Measurements from ENCODE around the gene VPS39. TPM values are rescaled to one million over a fixed set of nuclear protein-coding genes. Genes with fewer than 3 reads are reported as not detected.
A peak's percentile ranks its signal among the peaks of the same experiment; 100 is the strongest.

Gene VPS39
- total RNA-seq, 6 experiments from 2014 or later, result 16.6 to 32.7 (median 23.2) TPM

DNA sequence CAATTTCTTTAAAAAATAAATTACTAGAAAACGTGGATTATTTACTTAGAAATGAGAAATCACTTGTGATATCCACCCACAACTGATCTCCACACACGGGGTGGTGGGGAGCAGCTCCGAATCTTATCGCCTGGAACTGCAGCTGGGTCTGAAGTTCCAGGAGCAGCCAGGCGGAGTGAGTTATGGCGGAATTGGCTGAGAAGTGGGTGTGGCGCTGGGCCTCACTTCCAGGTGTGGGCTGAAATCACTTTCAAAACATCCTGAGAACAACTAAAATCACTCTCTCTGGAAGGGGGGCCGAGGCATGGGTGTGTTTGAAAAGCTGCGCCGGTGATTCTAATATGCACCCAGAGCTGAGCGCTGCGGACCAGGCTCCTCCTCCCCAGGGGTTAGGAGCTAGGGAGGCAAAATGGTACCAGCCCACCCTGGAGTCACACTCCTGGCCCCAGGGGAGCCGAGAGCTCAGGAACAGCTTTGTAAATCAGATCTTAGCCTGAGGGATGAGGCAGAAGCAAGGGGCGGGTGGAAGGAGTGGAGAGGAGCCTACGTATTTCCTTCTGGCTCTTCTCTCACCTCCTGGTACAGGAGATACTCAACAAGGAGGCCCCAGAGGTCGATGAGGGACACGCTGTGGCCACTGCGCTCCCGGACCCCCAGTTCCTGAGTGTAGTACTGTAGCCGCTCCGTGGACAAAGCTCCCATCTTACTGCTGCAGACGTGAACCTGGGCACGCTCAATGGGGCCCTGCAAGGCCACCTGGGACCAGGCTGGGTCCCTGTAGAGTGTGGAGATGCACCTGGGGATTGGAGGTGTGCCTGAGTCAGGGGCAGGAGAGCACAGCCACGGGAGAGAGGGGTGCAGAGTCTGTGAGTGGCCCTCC, 61.3 kb downstream of the VPS39 start:
- Histone ChIP-seq H3K4me3 (no peak overlapping the region), H3K36me3 (no peaks in the 10 kb centered on the region), H3K27me3 (no peaks in the 10 kb centered on the region), H3K27ac (no peak overlapping the region), H3K9me3 (no peaks in the 10 kb centered on the region), H3K4me1 (no peaks in the 10 kb centered on the region)
- TF ChIP-seq POLR2A (IDR thresholded peaks at IDR 0.05), result no peak
- TF ChIP-seq, protein P1, sequence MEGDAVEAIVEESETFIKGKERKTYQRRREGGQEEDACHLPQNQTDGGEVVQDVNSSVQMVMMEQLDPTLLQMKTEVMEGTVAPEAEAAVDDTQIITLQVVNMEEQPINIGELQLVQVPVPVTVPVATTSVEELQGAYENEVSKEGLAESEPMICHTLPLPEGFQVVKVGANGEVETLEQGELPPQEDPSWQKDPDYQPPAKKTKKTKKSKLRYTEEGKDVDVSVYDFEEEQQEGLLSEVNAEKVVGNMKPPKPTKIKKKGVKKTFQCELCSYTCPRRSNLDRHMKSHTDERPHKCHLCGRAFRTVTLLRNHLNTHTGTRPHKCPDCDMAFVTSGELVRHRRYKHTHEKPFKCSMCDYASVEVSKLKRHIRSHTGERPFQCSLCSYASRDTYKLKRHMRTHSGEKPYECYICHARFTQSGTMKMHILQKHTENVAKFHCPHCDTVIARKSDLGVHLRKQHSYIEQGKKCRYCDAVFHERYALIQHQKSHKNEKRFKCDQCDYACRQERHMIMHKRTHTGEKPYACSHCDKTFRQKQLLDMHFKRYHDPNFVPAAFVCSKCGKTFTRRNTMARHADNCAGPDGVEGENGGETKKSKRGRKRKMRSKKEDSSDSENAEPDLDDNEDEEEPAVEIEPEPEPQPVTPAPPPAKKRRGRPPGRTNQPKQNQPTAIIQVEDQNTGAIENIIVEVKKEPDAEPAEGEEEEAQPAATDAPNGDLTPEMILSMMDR (IDR thresholded peaks at IDR 0.05), result no peak
- WGBS (ENCODE audit: insufficient coverage, low coverage, low lambda C conversion rate, missing lambda C conversion rate), result 77% methylated on average over 9 of the region's 24 CpGs
- intact Hi-C loops (cut with DNase I), result no loop called here
- DNase-seq (peak in 1 of 3 donors; percentile 21), ATAC-seq (no peak)

DNA sequence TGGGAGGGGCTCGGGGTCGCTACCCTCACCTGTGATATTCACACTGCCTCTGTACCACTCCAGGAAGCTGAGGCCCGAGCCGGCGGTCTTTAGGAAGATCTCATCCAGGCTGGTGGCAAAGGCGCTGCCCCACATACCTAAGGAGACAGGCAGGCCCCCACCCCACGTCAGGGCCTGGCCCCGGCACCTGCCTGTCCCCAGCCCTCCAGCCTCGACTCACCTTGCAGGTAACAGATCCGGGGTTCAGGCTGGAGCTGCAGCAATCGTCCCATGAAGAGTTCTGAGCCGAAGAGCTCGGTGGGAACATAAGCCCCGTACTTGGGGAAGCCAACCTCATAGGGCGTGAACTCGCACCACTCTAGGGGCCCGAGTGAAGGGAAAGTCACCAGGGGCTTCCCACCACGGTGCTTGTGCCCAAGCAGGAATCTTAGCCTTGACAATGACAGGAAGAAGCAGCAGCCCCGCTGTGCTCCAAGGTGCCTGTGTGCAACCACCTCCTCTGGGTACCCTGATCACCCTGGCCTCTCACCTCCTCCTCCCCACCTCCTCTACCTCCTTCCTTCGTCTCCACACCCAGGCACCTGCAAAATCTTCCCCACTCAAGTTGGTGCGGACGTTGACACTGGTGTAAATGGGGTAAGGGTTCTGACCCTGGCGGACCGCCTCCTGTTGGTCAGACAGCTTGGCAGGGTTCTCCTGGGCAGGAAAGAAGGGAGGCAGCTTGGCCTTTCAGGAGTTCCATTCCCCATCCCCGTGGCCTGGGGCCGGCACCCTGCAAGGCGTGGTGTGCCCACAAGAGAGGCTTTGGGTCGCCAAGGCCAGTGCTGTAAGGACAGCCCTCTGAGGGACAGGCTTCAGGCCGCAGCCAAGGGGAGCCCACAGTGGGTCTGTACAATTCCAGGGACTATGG, 62.3 kb downstream of the VPS39 start:
- no peaks in the 10 kb centered on the region for H3K27me3 ChIP-seq
- no peaks in the 10 kb centered on the region for H3K36me3 ChIP-seq
- ATAC-seq, result no peak
- TF ChIP-seq POLR2A (IDR thresholded peaks at IDR 0.05), result no peak
- TF ChIP-seq, protein P1 (IDR thresholded peaks at IDR 0.05), result no peak
- no peaks in the 10 kb centered on the region for H3K4me1 ChIP-seq
- H3K9me3 ChIP-seq, result no peaks in the 10 kb centered on the region
- H3K4me3 ChIP-seq, result no peak overlapping the region
- DNase-seq, result peak in 1 of 3 donors; percentile 40
- intact Hi-C loops (cut with DNase I), result no loop called here
- no peak overlapping the region for H3K27ac ChIP-seq
- 70% methylated on average over 2 of the region's 29 CpGs for WGBS (ENCODE audit: insufficient coverage, low coverage, low lambda C conversion rate, missing lambda C conversion rate)

DNA sequence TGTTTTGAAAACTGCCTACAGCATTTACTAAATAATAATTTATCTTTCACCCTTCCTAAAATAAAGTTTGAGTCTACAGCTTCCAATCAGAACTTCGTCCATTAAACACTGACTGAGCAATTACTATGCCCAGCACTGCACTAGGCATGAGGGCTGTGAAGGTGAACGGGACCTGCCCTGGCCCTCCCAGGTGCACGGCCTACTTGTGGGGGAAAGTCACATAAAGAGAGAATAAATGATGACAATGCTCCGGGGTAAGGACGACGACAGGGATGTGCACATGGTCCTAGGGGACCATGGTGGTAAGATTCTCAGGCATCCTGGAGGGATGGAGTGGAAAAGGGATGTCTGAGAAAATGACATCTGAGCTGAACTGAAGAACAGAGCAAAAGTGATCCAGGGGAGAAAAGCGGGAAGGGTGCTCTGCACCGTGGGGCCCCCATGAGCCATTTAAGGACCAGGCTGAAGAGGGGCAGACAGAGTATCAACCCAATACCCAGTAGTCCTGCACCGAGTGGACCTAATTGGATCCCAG, 63.2 kb downstream of the VPS39 start:
- no peaks in the 10 kb centered on the region for H3K27me3 ChIP-seq
- ATAC-seq (no peak), DNase-seq (peak in 1 of 3 donors; percentile 13)
- H3K4me1 ChIP-seq, result no peaks in the 10 kb centered on the region
- intact Hi-C loops (cut with DNase I), result no loop called here
- TF ChIP-seq, protein P1 (IDR thresholded peaks at IDR 0.05), result no peak
- no peak for TF ChIP-seq POLR2A (IDR thresholded peaks at IDR 0.05)
- H3K36me3 ChIP-seq, result no peaks in the 10 kb centered on the region
- H3K27ac ChIP-seq, result no peak overlapping the region
- H3K4me3 ChIP-seq, result no peak overlapping the region
- WGBS (ENCODE audit: insufficient coverage, low coverage, low lambda C conversion rate, missing lambda C conversion rate), result 79% methylated on average over 9 of the region's 9 CpGs
- H3K9me3 ChIP-seq, result no peaks in the 10 kb centered on the region

DNA sequence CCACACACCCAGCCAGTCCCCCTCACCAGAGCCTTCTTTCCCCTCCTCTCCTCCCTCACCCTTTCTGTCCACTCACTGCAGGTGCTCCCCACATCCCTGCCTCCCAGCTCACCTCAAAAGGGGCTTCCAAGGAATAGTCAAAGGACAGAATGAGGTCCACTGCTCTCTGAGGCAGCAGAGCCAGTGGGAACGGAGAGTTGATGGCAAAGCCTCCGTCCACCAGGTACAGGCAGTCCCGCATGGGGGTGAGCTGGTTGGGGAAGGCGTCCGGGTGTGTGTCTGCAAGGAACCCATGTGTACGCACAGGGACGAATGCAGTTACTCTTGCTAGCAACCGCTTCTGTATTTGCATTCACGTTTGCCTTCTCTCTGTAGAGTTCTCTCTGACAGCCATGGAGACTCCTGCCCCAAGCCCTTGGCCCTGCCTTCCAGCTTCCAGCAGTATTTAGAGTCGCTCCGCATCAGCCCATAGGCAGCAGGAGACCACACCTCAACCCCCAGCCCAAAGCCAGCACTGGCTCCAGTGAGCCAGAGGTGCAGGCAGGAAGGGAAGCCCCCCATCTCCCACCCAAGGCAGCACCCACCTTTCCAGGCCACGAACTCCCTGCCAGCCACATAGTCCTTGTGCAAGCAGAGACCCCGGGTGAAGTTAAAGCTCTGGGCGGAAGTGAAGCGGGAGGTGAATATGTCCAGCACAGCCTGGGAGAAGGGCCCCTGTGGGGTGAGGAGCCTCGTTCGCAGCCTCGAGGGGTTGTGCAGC, 64.1 kb downstream of the VPS39 start:
- Histone ChIP-seq H3K9me3 (no peaks in the 10 kb centered on the region), H3K27me3 (no peaks in the 10 kb centered on the region), H3K36me3 (no peaks in the 10 kb centered on the region), H3K4me3 (no peak overlapping the region), H3K4me1 (no peaks in the 10 kb centered on the region), H3K27ac (no peak overlapping the region)
- WGBS (ENCODE audit: insufficient coverage, low coverage, low lambda C conversion rate, missing lambda C conversion rate), result 77% methylated on average over 9 of the region's 18 CpGs
- DNase-seq (peak in 1 of 3 donors; percentile 33), ATAC-seq (no peak)
- intact Hi-C loops (cut with DNase I), result no loop called here
- TF ChIP-seq POLR2A (IDR thresholded peaks at IDR 0.05), result no peak
- TF ChIP-seq, protein P1 (IDR thresholded peaks at IDR 0.05), result no peak
